IMR-90 (cell line): ENCODE measurements around the gene MAML3. TPM values are rescaled to one million over a fixed set of nuclear protein-coding genes. Genes with fewer than 3 reads are reported as not detected.

Experiments
- ATAC-seq: fragments of 200-7000 bp; cut with Tn5 transposase; 2 replicates; pipeline ENCODE4 v1.9.1; 2020; ENCODE audit warnings: low read depth, mild to moderate bottlenecking, moderate library complexity
- BruUV-seq: library from RNA; stranded (reverse); fragments of 400-500 nt; replicated peaks from 2 replicates; lab custom pipeline; 2021; lab: Mats Ljungman, UMichigan
- CTCF ChIA-PET: fragments of 300-600 bp; formaldehyde crosslinking; extraction: SDS; loops from one replicate; lab custom pipeline; 2021; ENCODE audit warnings: antibody characterized with exemption; lab: Yijun Ruan, JAX
- POLR2A ChIA-PET: fragments of 300-600 bp; sonication (Branson Sonifier 250); formaldehyde crosslinking; loops from one replicate; lab custom pipeline; 2022; ENCODE audit warnings: antibody characterized with exemption; ENCODE audit not compliant: unreplicated experiment; lab: Charles Lee
- DNase-seq: peaks from one replicate; pipeline ENCODE4 v3.0.0; 2013
- H2AFZ ChIP-seq: replicated peaks from 2 replicates; pipeline ENCODE3; 2013; ENCODE audit warnings: low read length, mild to moderate bottlenecking; ENCODE audit not compliant: poor library complexity
- H2AK5ac ChIP-seq: 2 replicates; pipeline ENCODE4 v1.6.1; 2013; ENCODE audit warnings: low read depth, low read length, inconsistent platforms
- H2AK9ac ChIP-seq: replicated peaks from 2 replicates; pipeline ENCODE3; 2013; ENCODE audit warnings: mild to moderate bottlenecking, low read depth, low read length, moderate library complexity; ENCODE audit not compliant: poor library complexity
- H2BK120ac ChIP-seq: 2 replicates; pipeline ENCODE4 v1.6.1; 2013; ENCODE audit warnings: low read depth, low read length, inconsistent platforms
- H2BK15ac ChIP-seq: 3 replicates; pipeline ENCODE4 v1.6.1; 2013; ENCODE audit warnings: low read depth, low read length, inconsistent platforms
- H2BK20ac ChIP-seq: 2 replicates; pipeline ENCODE4 v1.6.1; 2013; ENCODE audit warnings: low read depth, mild to moderate bottlenecking, inconsistent platforms, low read length, moderate library complexity
- H2BK5ac ChIP-seq: 2 replicates; pipeline ENCODE4 v1.6.1; 2013; ENCODE audit warnings: mild to moderate bottlenecking, low read depth, low read length, inconsistent platforms; ENCODE audit not compliant: poor library complexity, severe bottlenecking
- H3K14ac ChIP-seq: replicated peaks from 2 replicates; pipeline ENCODE4 v1.6.1; 2013; ENCODE audit warnings: low read depth, low read length, inconsistent platforms
- H3K18ac ChIP-seq: 2 replicates; pipeline ENCODE4 v1.6.1; 2013; ENCODE audit warnings: low read depth, low read length, control low read depth
- H3K23ac ChIP-seq: 2 replicates; pipeline ENCODE4 v1.6.1; 2013; ENCODE audit warnings: low read depth, low read length, inconsistent platforms
- H3K27ac ChIP-seq: 2 replicates; pipeline ENCODE4 v1.5.1; 2013; ENCODE audit warnings: mild to moderate bottlenecking, control low read depth, low read length; ENCODE audit not compliant: insufficient read depth
- H3K27me3 ChIP-seq: 2 replicates; pipeline ENCODE4 v1.6.1; 2013; ENCODE audit warnings: low read length; ENCODE audit not compliant: control insufficient read depth, insufficient read depth
- H3K36me3 ChIP-seq: 2 replicates; pipeline ENCODE4 v1.6.1; 2013; ENCODE audit warnings: low read length, mixed read lengths; ENCODE audit not compliant: control insufficient read depth, insufficient read depth
- H3K4ac ChIP-seq: 2 replicates; pipeline ENCODE4 v1.6.1; 2013; ENCODE audit warnings: low read depth, low read length, inconsistent platforms
- H3K4me1 ChIP-seq: 2 replicates; pipeline ENCODE4 v1.6.1; 2013; ENCODE audit warnings: low read length, mixed read lengths; ENCODE audit not compliant: control insufficient read depth, insufficient read depth
- H3K4me2 ChIP-seq: 2 replicates; pipeline ENCODE4 v1.6.1; 2013; ENCODE audit warnings: low read depth, mild to moderate bottlenecking, control low read depth, low read length, moderate library complexity
- H3K4me3 ChIP-seq: 2 replicates; pipeline ENCODE4 v1.5.1; 2013; ENCODE audit warnings: low read depth, mild to moderate bottlenecking, control low read depth, low read length, moderate library complexity; ENCODE audit not compliant: insufficient read depth
- H3K56ac ChIP-seq: 2 replicates; pipeline ENCODE4 v1.6.1; 2013; ENCODE audit warnings: low read length, inconsistent platforms; ENCODE audit not compliant: insufficient read depth; ENCODE audit errors: extremely low read depth
- H3K79me1 ChIP-seq, 2 experiments: 2 replicates each; pipeline ENCODE4 v1.6.1; 2013; ENCODE audit warnings: low read length in 2 of 2, inconsistent platforms in 1 of 2, low read depth in 1 of 2
- H3K9ac ChIP-seq: 2 replicates; pipeline ENCODE4 v1.6.1; 2013; ENCODE audit warnings: low read depth, low read length, control low read depth
- H3K9me1 ChIP-seq: 2 replicates; pipeline ENCODE4 v1.6.1; 2013; ENCODE audit warnings: low read length, inconsistent platforms; ENCODE audit not compliant: insufficient read depth
- H3K9me3 ChIP-seq: 2 replicates; pipeline ENCODE4 v1.6.1; 2013; ENCODE audit warnings: low read length; ENCODE audit not compliant: control insufficient read depth, insufficient read depth
- H4K20me1 ChIP-seq: 2 replicates; pipeline ENCODE4 v1.6.1; 2013; ENCODE audit warnings: low read length, inconsistent platforms; ENCODE audit not compliant: insufficient read depth
- H4K5ac ChIP-seq: 2 replicates; pipeline ENCODE4 v1.6.1; 2013; ENCODE audit warnings: mild to moderate bottlenecking, low read depth, low read length, control low read depth
- H4K8ac ChIP-seq, 2 experiments: 2 replicates each; pipeline ENCODE4 v1.6.1; 2013; ENCODE audit warnings: low read depth in 2 of 2, low read length in 2 of 2, control low read depth in 1 of 2, inconsistent platforms in 1 of 2
- H4K91ac ChIP-seq: 2 replicates; pipeline ENCODE4 v1.6.1; 2013; ENCODE audit warnings: low read depth, low read length, inconsistent platforms; ENCODE audit not compliant: insufficient read depth
- BHLHE40 ChIP-seq: fragments of 150-350 bp; IDR thresholded peaks from 2 replicates; pipeline ENCODE4 v1.6.1; 2016; ENCODE audit warnings: mild to moderate bottlenecking, low read depth, low read length
- CEBPB ChIP-seq: IDR thresholded peaks from 2 replicates; pipeline ENCODE4 v1.6.1; 2012; ENCODE audit warnings: low read depth, low read length, improper control_type of control experiment
- FOS ChIP-seq: fragments of 150-350 bp; IDR thresholded peaks from 2 replicates; pipeline ENCODE4 v1.6.1; 2016; ENCODE audit warnings: low read depth, low read length
- MAFK ChIP-seq: IDR thresholded peaks from 2 replicates; pipeline ENCODE4 v1.6.1; 2012; ENCODE audit warnings: low read depth, low read length, improper control_type of control experiment
- MAZ ChIP-seq: IDR thresholded peaks from 2 replicates; pipeline ENCODE4 v1.6.1; 2012; ENCODE audit warnings: low read depth, mild to moderate bottlenecking, low read length, improper control_type of control experiment, moderate library complexity, borderline replicate concordance
- MXI1 ChIP-seq: IDR thresholded peaks from 2 replicates; pipeline ENCODE4 v1.6.1; 2012; ENCODE audit warnings: low read depth, mild to moderate bottlenecking, low read length, moderate library complexity, borderline replicate concordance
- NFE2L2 ChIP-seq: fragments of 150-350 bp; IDR thresholded peaks from 2 replicates; pipeline ENCODE4 v1.6.1; 2016; ENCODE audit warnings: low read depth, mild to moderate bottlenecking, low read length
- POLR2A ChIP-seq: IDR thresholded peaks from 2 replicates; pipeline ENCODE4 v1.6.1; 2012; ENCODE audit warnings: mild to moderate bottlenecking, low read depth, low read length
- RAD21 ChIP-seq: IDR thresholded peaks from 2 replicates; pipeline ENCODE4 v1.6.1; 2012; ENCODE audit warnings: low read length, improper control_type of control experiment
- SMC3 ChIP-seq: fragments of 150-350 bp; IDR thresholded peaks from 2 replicates; pipeline ENCODE4 v1.6.1; 2016; ENCODE audit warnings: low read depth, mild to moderate bottlenecking, antibody characterized with exemption, low read length, moderate library complexity
- WGBS, 2 experiments: methylation state at CpG; one replicate each; pipeline versions ENCODE4 v1.1.5 to v1.1.7; 2013; ENCODE audit warnings: missing lambda C conversion rate in 2 of 2; ENCODE audit not compliant: insufficient read length in 1 of 2; ENCODE audit errors: extremely low coverage in 2 of 2; 5-methylcytosine and 5-hydroxymethylcytosine counted together
- dilution Hi-C: fragments of 300-500 bp; cut with HindIII; formaldehyde crosslinking; loops from one replicate; pipeline ENCODE4 v1.14.3; 2018; ENCODE audit warnings: low sequenced_read_pairs; ENCODE audit not compliant: unreplicated experiment
- in situ Hi-C: fragments of 300-500 bp; cut with MboI; formaldehyde crosslinking; loops from 3 replicates; pipeline ENCODE4 v1.14.3; 2019; ENCODE audit warnings: low sequenced_read_pairs, inconsistent platforms, mixed read lengths
- intact Hi-C: fragments of 100-400 bp; cut with micrococcal nuclease; formaldehyde crosslinking; loops from 2 replicates; pipeline ENCODE4 v1.10.0; 2022
- polyA plus RNA-seq, 3 experiments: library from polyadenylated mRNA; depleted of rRNA; stranded (reverse); fragments of >200 nt; gene quantifications; 2 replicates each; pipeline ENCODE4 v1.2.3, GENCODE V29; 2012; ENCODE audit warnings: low replicate concordance in 1 of 3
- total RNA-seq: library from RNA; depleted of rRNA; stranded (reverse); fragments of >200 nt; gene quantifications from 2 replicates; pipeline ENCODE4 v1.2.3, GENCODE V29; 2012

Gene MAML3
- total and polyA plus RNA-seq, 2 of the 4 experiments (the other 2 are of a cell fraction) = 0.90 to 1.7 TPM

GRCh38 chr4:139815778-139816601 lies 338.0 kb downstream of the MAML3 start:
- Histone ChIP-seq H4K20me1 (no peaks in the 10 kb centered on the region), H2BK5ac (peak overlapping the region; percentile 41), H3K9ac (peak overlapping the region; percentile 17), H3K36me3 (no peaks in the 10 kb centered on the region), H3K9me3 (no peaks in the 10 kb centered on the region), H2AFZ (peak overlapping the region; percentile 83), H4K8ac (peak overlapping the region; percentile 8 to 80; a peak in 2 of 4 replicates), H3K27ac (peak overlapping the region; percentile 37; the same call in 1 of the 2 replicates), H2BK15ac (peak overlapping the region; percentile 53; the same call in 1 of the 3 replicates), H3K4me2 (peak overlapping the region; percentile 95), H3K9me1 (peaks cover 4% of the 10 kb centered on the region; the same call in 1 of the 2 replicates), H2AK5ac (peak overlapping the region; percentile 75), H3K4me1 (peaks cover 6% of the 10 kb centered on the region), H3K18ac (peak overlapping the region; percentile 47), H4K91ac (peak overlapping the region; percentile 35; the same call in 1 of the 2 replicates), H3K4ac (peak overlapping the region; percentile 73), H3K14ac (peak overlapping the region; percentile 50), H2BK120ac (peak overlapping the region; percentile 81), H2AK9ac (peak overlapping the region; percentile 45), H2BK20ac (peak overlapping the region; percentile 63), H3K56ac (no peak overlapping the region), H3K79me1 (peaks cover 0 to 4% of the 10 kb centered on the region in 2 experiments; a peak in 1 of 4 replicates), H3K4me3 (peak overlapping the region; percentile 41), H4K5ac (peak overlapping the region; percentile 2; the same call in 1 of the 2 replicates), H3K27me3 (no peaks in the 10 kb centered on the region), H3K23ac (peak overlapping the region; percentile 13; the same call in 1 of the 2 replicates)
- ATAC-seq = peak; percentile 94
- BruUV-seq = no TSS peak
- peak; percentile 90 for DNase-seq
- intact Hi-C loops (no loop called here), in situ Hi-C loops (no loop called here), dilution Hi-C loops (no loop called here)
- 2% methylated on average over 7 of the region's 24 CpGs; no CpG with 5 or more reads in 1 of the 2 experiments for WGBS, 2 experiments
- TF ChIP-seq SMC3 = no peak
- TF ChIP-seq RAD21 = peak; percentile 6; the same call in 1 of the 2 replicates
- TF ChIP-seq POLR2A = peak; percentile 35; the same call in 1 of the 2 replicates
- TF ChIP-seq BHLHE40 = peak; percentile 54; the same call in 1 of the 2 replicates
- peak; percentile 61; the same call in 1 of the 2 replicates for TF ChIP-seq CEBPB
- peak; percentile 66 for TF ChIP-seq FOS
- 0 out of 2 replicates have a peak, but pooled peaks have one; percentile 30 for TF ChIP-seq NFE2L2
- TF ChIP-seq MAFK = no peak
- TF ChIP-seq MXI1 = no peak
- TF ChIP-seq MAZ = peak; percentile 79; the same call in 1 of the 2 replicates
- POLR2A ChIA-PET = no interaction called here
- CTCF ChIA-PET = no interaction called here
